Neuronal stem cell (in vitro differentiated cells): ENCODE data around the gene CYP2A6.

ENCODE experiments used
- DNase-seq: peaks from one replicate; pipeline ENCODE4 v3.0.0-alpha.2; 2013; ENCODE audit warnings: low spot score
- H2AFZ ChIP-seq: one replicate; pipeline ENCODE4 v1.6.1; 2013; ENCODE audit warnings: mild to moderate bottlenecking, low read length, inconsistent platforms
- H2AK5ac ChIP-seq: 2 replicates; pipeline ENCODE4 v1.6.1; 2013; ENCODE audit warnings: low read depth, mild to moderate bottlenecking, inconsistent platforms, low read length, moderate library complexity, mixed read lengths
- H2BK120ac ChIP-seq: 2 replicates; pipeline ENCODE4 v1.6.1; 2013; ENCODE audit warnings: low read depth, mild to moderate bottlenecking, inconsistent platforms, low read length, moderate library complexity, mixed read lengths
- H2BK12ac ChIP-seq: one replicate; pipeline ENCODE4 v1.6.1; 2013; ENCODE audit warnings: low read length, inconsistent platforms
- H2BK15ac ChIP-seq: 2 replicates; pipeline ENCODE4 v1.6.1; 2013; ENCODE audit warnings: mild to moderate bottlenecking, low read length, inconsistent platforms, mixed read lengths
- H2BK5ac ChIP-seq: one replicate; pipeline ENCODE4 v1.6.1; 2013; ENCODE audit warnings: inconsistent platforms, mild to moderate bottlenecking, low read length, moderate library complexity
- H3K14ac ChIP-seq: one replicate; pipeline ENCODE4 v1.6.1; 2013; ENCODE audit warnings: low read length, inconsistent platforms
- H3K18ac ChIP-seq: 2 replicates; pipeline ENCODE4 v1.6.1; 2013; ENCODE audit warnings: low read length, inconsistent platforms
- H3K23ac ChIP-seq: 2 replicates; pipeline ENCODE4 v1.6.1; 2013; ENCODE audit warnings: low read depth, mild to moderate bottlenecking, mixed read lengths, low read length, inconsistent platforms; ENCODE audit not compliant: poor library complexity
- H3K27ac ChIP-seq: replicated peaks from 3 replicates; pipeline ENCODE4 v1.5.1; 2013; ENCODE audit warnings: low read length, inconsistent platforms
- H3K27me3 ChIP-seq, 3 experiments: 2 replicates each; pipeline ENCODE4 v1.6.1; 2013; ENCODE audit warnings: low read length in 3 of 3, mild to moderate bottlenecking in 2 of 3, inconsistent platforms in 1 of 3, low read depth in 1 of 3, mixed read lengths in 1 of 3, moderate library complexity in 1 of 3; ENCODE audit not compliant: control insufficient read depth in 3 of 3, insufficient read depth in 3 of 3
- H3K36me3 ChIP-seq, 2 donors: replicated peaks in 1 of 2; 2 replicates each; pipeline ENCODE4 v1.6.1; 2013; ENCODE audit warnings: low read length in 2 of 2; ENCODE audit not compliant: control insufficient read depth in 2 of 2, insufficient read depth in 2 of 2
- H3K4ac ChIP-seq: 2 replicates; pipeline ENCODE4 v1.6.1; 2013; ENCODE audit warnings: inconsistent platforms, mild to moderate bottlenecking, low read length, moderate library complexity
- H3K4me1 ChIP-seq, 2 donors: 1 replicate in 1 of 2; 2 replicates in 1 of 2; pipeline ENCODE4 v1.6.1; 2013; ENCODE audit warnings: low read length in 2 of 2, low read depth in 1 of 2; ENCODE audit not compliant: control insufficient read depth in 2 of 2, insufficient read depth in 1 of 2
- H3K4me2 ChIP-seq: one replicate; pipeline ENCODE4 v1.6.1; 2013; ENCODE audit warnings: mild to moderate bottlenecking, low read length, inconsistent platforms; ENCODE audit not compliant: insufficient read depth, poor library complexity, severe bottlenecking
- H3K4me3 ChIP-seq, 2 donors: 2 replicates each; pipeline ENCODE4 v1.5.1; 2013; ENCODE audit warnings: low read length in 2 of 2, mild to moderate bottlenecking in 2 of 2, inconsistent platforms in 1 of 2, moderate library complexity in 1 of 2
- H3K79me1 ChIP-seq: one replicate; pipeline ENCODE4 v1.6.1; 2013; ENCODE audit warnings: low read depth, mild to moderate bottlenecking, inconsistent platforms, low read length, moderate library complexity
- H3K9ac ChIP-seq: one replicate; pipeline ENCODE4 v1.6.1; 2013; ENCODE audit warnings: mild to moderate bottlenecking, low read depth, low read length, inconsistent platforms; ENCODE audit not compliant: poor library complexity
- H3K9me3 ChIP-seq, 2 donors: replicated peaks in 1 of 2; 2 replicates each; pipeline versions ENCODE3 to v1.6.1; 2013; ENCODE audit warnings: low read length in 2 of 2, mild to moderate bottlenecking in 2 of 2, inconsistent platforms in 1 of 2, low read depth in 1 of 2, mixed read lengths in 1 of 2, moderate library complexity in 1 of 2; ENCODE audit not compliant: control insufficient read depth in 2 of 2, insufficient read depth in 1 of 2
- H4K8ac ChIP-seq: one replicate; pipeline ENCODE4 v1.6.1; 2013; ENCODE audit warnings: low read depth, mild to moderate bottlenecking, inconsistent platforms, low read length, moderate library complexity
- H4K91ac ChIP-seq: one replicate; pipeline ENCODE4 v1.6.1; 2013; ENCODE audit warnings: low read length, low read depth, mild to moderate bottlenecking, inconsistent platforms; ENCODE audit not compliant: poor library complexity
- WGBS, 2 donors: extraction: QIAGEN DNeasy Blood & Tissue Kit; methylation state at CpG; one replicate each; pipeline ENCODE4 v1.1.7; 2013; ENCODE audit warnings: missing lambda C conversion rate in 2 of 2, mixed read lengths in 1 of 2; ENCODE audit not compliant: insufficient read length in 2 of 2, insufficient replicate concordance in 1 of 2; ENCODE audit errors: extremely low coverage in 2 of 2; 5-methylcytosine and 5-hydroxymethylcytosine counted together

Gene CYP2A6

DNA sequence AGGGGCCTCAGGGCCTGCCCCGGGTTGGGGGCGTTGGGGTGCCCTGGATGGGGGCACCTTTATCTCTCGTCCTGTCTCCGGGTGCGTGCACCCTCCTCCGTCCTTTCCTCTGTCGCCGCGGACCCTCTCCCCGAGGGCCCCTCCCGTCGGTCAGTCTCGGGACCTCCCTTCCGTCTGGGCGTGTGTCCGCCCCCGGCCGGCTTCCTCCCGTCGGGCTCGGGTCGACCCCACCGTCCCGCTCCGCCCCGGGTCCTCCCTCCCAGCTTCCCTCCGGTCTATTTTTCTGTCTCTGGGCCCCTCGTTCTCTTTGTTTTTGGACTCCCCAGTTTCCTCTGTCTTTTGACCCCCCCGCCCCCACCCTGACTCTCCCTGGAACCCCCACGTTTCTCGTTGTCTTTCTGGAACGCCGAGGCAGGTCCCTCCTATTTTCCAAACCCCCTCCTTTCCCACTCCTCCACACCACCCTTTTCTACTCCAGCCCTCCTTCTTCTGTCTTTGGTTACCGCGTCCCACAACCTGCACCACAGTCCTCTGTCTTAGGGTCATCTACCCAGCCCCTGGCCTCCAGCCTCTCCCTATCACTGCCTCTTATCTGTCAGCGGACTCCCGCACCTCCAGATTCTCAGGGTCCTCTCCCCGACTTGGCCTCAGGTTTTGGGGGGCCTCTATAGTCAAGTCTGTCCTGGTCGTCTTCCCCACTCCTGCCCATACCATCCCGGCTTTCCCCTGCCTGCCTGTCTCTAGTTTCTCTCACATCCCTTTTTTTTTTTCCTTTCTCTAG, 50.5 kb downstream of the CYP2A6 start:
- Histone ChIP-seq H3K4ac (no peak overlapping the region), H3K9ac (peak overlapping the region; percentile 93), H3K4me3 (peak overlapping the region; percentile 91 to 98), H3K18ac (peak overlapping the region; percentile 99), H4K8ac (no peak overlapping the region), H2AFZ (peak overlapping the region; percentile 86), H2BK12ac (no peak overlapping the region), H3K14ac (peak overlapping the region; percentile 95), H3K4me1 (peaks cover 33 to 36% of the 10 kb centered on the region in 2 donors), H2BK5ac (peak overlapping the region; percentile 88), H4K91ac (no peak overlapping the region), H2BK15ac (no peak overlapping the region), H2BK120ac (peak overlapping the region; percentile 38), H3K27ac (peak overlapping the region; percentile 80), H3K27me3 (no peaks in the 10 kb centered on the region), H3K79me1 (peaks cover 26% of the 10 kb centered on the region), H3K4me2 (peak overlapping the region; percentile 60), H3K23ac (peak overlapping the region; percentile 92), H2AK5ac (peak overlapping the region; percentile 48), H3K36me3 (peaks cover 28 to 48% of the 10 kb centered on the region in 2 donors), H3K9me3 (no peaks in the 10 kb centered on the region)
- DNase-seq = no peak
- no CpG with 5 or more reads among the region's 40 CpGs for WGBS, 2 donors

DNA sequence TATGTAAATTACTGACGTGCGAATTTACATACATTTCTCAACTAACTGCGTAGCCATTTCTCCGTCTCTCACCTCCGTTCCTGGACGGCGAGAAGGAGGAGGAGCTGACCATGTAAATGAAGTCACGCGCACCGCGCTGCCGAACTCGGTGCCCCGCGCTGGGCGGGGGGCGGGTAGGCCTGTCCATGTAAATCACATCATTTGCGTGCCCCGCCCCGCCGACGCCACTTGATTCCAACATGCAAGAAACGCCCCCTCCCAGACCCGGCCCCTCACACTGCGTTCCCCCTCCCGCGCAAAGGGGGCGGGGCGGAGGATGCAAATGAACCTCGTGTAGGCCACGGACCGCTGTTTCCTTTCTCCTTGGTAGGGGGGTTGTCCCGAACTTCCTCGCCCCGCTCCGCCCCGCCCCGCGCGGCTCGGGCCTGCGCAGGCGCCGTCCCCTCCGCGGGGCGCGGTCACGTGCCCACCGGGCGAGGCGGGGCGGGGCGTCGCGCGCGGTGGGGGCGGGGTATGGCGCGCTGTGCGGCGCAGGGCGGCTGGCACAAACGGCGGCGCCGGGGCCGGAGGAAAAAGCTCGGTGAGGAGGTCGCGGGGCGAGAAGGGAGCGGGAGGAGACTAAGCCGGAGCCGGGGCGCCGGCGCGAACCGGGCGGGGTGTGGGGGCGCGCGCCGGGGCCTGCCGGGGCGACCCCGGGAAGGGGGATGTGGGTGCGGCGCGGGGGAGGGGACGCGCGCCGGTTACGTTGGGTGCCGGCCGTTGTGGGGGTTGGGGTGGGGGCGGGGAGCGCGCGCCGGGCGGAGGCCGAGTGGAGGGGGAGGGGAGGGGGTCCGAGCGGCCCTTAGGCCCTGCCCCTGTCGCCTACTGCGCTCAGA, 51.3 kb downstream of the CYP2A6 start, which contains the start of gene EGLN2:
Gene EGLN2 (plus strand): TSS at position 509 of the 875 bp plus-strand sequence. CDS start 1,382 bp downstream, outside the sequence.
- H2BK5ac ChIP-seq = peak within 1 kb of the TSS; percentile 88
- peak within 1 kb of the TSS; percentile 60 for H3K4me2 ChIP-seq
- no CpG with 5 or more reads among the region's 110 CpGs for WGBS, 2 donors
- H2BK15ac ChIP-seq = no peak within 1 kb of the TSS
- peak; percentile 100 for DNase-seq
- H4K8ac ChIP-seq = no peak within 1 kb of the TSS
- H3K9me3 ChIP-seq = no peaks in the 10 kb centered on the region
- H3K27ac ChIP-seq = peak within 1 kb of the TSS; percentile 80
- H3K36me3 ChIP-seq = peaks cover 21 to 40% of the 10 kb centered on the region in 2 donors
- peaks cover 23% of the 10 kb centered on the region for H3K79me1 ChIP-seq
- H2BK120ac ChIP-seq = peak within 1 kb of the TSS; percentile 38
- no peak within 1 kb of the TSS for H4K91ac ChIP-seq
- peak within 1 kb of the TSS; percentile 91 to 98 for H3K4me3 ChIP-seq
- H3K27me3 ChIP-seq = no peaks in the 10 kb centered on the region
- peak within 1 kb of the TSS; percentile 86 for H2AFZ ChIP-seq
- peak within 1 kb of the TSS; percentile 93 for H3K9ac ChIP-seq
- H2BK12ac ChIP-seq = peak within 1 kb of the TSS; percentile 16
- H3K23ac ChIP-seq = peak within 1 kb of the TSS; percentile 92
- peak within 1 kb of the TSS; percentile 68 for H2AK5ac ChIP-seq
- peaks cover 32 to 33% of the 10 kb centered on the region in 2 donors for H3K4me1 ChIP-seq
- peak within 1 kb of the TSS; percentile 69 for H3K4ac ChIP-seq
- H3K18ac ChIP-seq = peak within 1 kb of the TSS; percentile 99
- peak within 1 kb of the TSS; percentile 95 for H3K14ac ChIP-seq

DNA sequence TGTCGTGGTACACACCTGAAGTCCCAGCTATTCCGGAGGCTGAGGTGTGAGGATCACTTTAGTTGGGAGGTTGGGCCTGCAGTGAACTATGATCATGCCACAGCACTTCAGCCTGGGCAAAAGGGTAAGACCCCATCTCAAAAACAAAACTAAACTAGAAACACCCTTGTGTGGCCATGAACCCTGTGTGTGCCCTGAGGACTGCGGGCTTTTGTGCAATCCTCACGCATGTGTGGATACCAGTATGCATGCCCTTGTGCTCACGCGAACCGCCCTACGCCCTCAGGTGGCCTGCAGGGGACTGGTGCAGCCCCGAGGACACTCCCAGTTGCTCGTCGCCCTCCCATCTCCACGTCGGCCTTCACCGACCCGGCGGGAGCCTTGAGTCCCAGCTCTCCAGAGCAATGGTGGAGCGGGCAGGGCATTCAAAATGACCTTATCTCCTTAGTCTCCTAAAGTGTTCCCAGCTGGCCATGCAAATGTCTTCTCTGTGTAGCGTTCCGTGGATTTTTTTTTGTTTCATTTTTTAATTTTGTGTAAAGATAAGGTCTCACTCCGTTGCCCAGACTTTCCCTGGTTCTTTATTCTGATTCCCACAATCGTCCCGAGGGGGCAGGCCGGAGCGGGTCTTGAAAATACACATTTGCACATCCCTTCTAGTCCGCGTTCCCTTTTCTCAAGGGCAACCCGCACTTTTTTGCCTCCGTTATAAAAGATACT, 52.1 kb downstream of the CYP2A6 start:
- Histone ChIP-seq H2BK120ac (no peak overlapping the region), H3K4me1 (peaks cover 24 to 28% of the 10 kb centered on the region in 2 donors), H3K79me1 (peaks cover 18% of the 10 kb centered on the region), H3K4me3 (peak overlapping the region; percentile 53 to 76), H3K14ac (no peak overlapping the region), H3K23ac (peak overlapping the region; percentile 67), H2BK5ac (no peak overlapping the region), H4K8ac (no peak overlapping the region), H4K91ac (no peak overlapping the region), H3K9ac (no peak overlapping the region), H2BK12ac (peak overlapping the region; percentile 16), H2AFZ (peak overlapping the region; percentile 85), H3K9me3 (no peaks in the 10 kb centered on the region), H3K4me2 (peak overlapping the region; percentile 59), H2AK5ac (peak overlapping the region; percentile 68), H3K27me3 (no peaks in the 10 kb centered on the region), H3K4ac (peak overlapping the region; percentile 69), H2BK15ac (no peak overlapping the region), H3K36me3 (peaks cover 17 to 32% of the 10 kb centered on the region in 2 donors), H3K18ac (peak overlapping the region; percentile 91), H3K27ac (peak overlapping the region; percentile 73)
- no CpG with 5 or more reads among the region's 28 CpGs for WGBS, 2 donors
- peak; percentile 58 for DNase-seq
